DMS 273 treated with DMSO at 0.1 percent for 48 hours (cell line): Measurements from ENCODE around the gene ASPG.

Experiments
- DNase-seq: peaks from one replicate; lab custom pipeline; 2025; lab: John Stamatoyannopoulos, UW

ASPG gene

GRCh38 chr14:104136472-104137296 lies 51.2 kb downstream of the ASPG start:
- DNase-seq, result no peak

- DNase-seq, result peak; percentile 78
These were observed 52.0 kb downstream of the ASPG start for GRCh38 chr14:104137297-104138097.

GRCh38 chr14:104138098-104138717 lies 52.7 kb downstream of the ASPG start, which contains the start of gene KIF26A:
Gene KIF26A, plus strand, starts transcription at chr14:104138587. Its CDS starts 136 bp downstream, at chr14:104138723.
- DNase-seq, result peak; percentile 43

- no peak for DNase-seq
These were observed 53.4 kb downstream of the ASPG start for GRCh38 chr14:104138718-104139459.

DNA sequence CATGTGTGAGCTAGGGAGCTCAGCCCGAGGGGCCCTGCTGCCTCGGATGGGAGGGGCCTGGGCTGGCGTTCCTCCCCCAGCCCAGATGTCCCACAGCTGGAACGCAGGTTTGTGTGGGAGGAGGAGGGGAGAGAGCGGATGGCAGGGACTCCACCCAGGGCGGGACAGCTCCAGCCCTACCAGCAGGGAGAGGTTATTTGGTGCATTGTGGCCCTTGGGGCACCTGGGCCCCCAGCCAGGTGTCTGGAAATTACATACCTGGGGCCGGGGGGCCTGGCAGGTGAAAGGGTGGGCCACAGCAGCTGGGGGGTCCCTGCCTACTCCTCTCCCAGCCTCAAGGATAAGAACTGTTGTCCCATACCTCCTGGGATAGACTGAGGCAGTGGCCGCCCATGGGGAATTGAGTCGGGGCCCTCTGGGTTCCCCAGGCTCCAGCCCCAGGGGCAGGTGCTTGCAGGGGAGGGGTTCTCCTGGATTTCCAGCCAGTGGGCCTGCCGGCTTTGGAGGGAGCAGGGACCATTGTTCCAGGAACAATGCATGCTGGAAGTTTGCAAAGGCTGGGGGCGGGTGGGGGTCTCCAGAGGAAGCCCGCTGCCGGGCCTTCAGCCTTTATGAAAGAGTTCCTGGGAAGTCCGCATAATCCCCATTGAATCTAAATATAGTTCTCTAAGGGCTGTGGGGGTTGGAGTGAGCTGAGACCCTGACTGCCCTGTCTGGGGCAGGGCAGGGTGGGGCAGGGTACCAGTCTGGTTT lies 54.1 kb downstream of the ASPG start:
- no peak for DNase-seq

DNA sequence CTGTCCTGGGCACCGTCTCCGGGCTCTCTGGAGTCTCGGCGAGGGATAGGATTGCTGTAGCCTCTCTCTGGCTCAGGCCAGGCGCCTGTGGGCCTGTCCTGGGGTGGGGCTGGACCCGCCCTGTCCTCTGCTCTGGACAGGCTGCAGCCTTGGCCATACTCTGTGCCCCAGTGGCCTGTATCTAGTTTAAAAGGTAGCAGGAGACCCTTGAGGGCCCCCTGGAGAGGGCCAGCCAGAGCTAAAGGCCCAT lies 54.6 kb downstream of the ASPG start:
- DNase-seq, result no peak

GRCh38 chr14:104140463-104141331 lies 55.2 kb downstream of the ASPG start:
- DNase-seq, result no peak

- no peak for DNase-seq
These were observed 56.2 kb downstream of the ASPG start for GRCh38 chr14:104141621-104142091.

DNA sequence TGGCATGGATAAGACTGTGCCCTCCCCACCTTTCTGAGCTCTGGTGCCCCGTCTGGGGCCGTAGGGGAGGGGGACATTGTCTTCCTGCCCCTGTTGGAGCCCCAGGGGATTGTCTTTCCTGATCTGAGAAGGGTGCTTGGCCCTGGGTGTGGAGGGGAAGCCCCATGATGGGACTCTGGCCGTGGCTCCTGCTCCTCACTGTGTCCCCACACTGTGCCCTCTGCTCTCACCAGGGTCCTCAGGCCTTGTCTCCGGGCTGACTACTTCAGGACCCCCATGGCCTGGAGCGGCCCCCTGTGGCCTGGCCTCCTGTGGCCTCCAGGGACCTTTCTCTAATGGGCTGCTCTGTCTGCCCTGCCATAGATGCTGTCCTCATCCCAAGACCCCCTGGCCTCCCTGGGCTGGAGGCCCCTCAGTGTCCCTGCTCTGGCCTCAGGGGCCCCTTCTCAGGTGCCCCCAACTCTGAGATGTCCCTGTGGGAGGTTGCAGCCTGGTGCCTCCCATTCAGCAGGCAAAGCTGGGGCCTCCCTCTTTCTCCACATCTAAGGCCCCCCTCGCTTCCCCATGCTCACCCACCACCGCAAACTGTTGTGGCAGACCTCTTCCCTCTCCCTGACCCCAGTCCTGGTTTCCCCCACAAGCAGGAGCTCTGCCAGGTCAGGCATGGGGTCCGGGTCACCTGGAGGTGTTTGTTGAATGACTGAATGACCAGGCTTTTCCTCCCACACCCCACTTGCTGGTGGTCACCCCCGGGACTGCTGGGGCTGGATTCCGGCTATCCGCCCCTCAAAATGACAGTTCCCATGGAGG lies 56.8 kb downstream of the ASPG start:
- no peak for DNase-seq

- DNase-seq, result no peak
These were observed 57.5 kb downstream of the ASPG start for GRCh38 chr14:104142946-104143470.

- no peak for DNase-seq
These were observed 58.3 kb downstream of the ASPG start for GRCh38 chr14:104143521-104144452.

GRCh38 chr14:104144453-104144790 lies 58.9 kb downstream of the ASPG start:
- no peak for DNase-seq

DNA sequence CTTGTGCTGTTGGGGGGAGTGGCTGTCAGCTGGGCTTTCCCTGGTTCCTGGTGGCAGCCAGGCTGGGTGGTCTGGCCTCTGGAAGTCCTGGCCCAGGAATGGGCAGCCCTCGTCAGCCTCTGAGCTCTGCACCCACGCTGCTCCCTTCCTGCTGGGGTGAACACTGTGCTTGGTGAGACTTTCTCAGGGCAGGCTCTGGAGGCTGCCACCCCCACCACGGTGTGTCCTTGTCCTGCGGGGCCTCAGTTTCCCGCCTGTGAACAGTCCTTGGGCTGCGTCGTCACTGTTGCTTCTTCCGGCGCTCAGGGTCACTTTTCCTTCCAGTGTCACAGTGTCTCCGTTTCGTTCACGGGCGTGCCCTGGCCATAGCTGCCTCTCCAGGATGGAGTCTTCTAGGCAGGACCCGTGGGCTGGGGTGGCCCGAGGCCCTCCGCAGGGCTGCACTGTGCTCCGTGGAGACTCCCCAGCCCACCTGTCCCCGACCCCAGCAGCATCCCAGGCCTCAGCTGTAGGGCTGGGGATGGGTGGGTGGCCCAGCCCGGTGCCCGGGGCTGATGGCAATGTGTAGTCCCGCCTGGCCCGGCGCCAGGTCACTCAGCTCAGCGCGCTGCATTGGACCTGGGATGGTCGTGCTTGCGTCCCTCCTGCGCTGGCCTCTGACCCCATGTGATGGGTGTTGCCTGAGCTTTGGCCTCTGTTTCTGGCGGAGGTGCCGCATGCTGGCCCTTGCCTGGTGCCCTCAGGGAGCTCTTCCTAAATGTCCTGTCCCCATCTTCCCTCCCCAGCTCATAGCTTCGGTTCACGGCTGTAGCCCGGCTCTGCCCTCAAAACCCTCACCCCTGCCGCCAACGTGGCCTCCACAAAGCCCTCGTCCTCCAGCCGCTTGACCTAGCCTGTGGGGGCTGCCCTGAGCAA lies 59.7 kb downstream of the ASPG start:
- DNase-seq, result no peak

DNA sequence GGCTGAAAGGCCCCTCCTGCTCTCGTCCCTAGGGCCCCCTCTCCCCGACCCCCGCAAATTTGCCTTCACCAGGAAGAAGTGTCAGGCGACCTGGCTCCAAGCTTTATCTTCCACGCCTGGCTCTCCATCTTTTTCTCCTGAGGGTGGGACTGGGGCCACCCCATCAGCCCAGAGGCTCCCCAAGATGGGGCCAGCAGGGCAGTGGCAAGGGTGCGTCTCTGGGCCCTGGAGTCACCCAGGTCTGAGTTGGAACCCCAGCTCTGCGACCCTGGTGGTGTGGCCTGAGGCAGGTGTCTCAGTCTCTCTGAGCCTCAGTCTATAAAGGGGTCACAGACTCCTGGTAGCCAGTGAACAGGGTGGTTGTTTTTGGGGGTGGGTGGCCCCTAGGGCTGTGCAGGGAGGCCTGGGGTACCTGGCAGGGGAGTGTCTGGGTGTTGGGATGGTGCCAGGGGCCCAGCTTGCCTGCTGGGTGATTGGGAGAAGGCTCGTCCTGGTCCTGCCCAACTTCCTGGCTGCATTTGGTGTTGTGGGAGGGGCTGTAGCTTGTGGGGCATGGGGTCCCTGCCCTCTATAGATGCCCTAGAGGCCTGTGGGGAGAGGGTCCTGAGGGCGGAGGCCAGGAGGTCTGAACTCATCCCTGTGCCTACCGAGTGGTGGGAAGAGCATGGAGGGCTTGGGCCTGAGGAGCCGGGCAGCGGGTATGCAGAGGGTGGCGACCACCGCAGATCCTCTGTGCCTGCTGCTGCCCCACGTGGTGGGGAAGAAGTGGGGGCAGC lies 60.5 kb downstream of the ASPG start:
- no peak for DNase-seq

DNA sequence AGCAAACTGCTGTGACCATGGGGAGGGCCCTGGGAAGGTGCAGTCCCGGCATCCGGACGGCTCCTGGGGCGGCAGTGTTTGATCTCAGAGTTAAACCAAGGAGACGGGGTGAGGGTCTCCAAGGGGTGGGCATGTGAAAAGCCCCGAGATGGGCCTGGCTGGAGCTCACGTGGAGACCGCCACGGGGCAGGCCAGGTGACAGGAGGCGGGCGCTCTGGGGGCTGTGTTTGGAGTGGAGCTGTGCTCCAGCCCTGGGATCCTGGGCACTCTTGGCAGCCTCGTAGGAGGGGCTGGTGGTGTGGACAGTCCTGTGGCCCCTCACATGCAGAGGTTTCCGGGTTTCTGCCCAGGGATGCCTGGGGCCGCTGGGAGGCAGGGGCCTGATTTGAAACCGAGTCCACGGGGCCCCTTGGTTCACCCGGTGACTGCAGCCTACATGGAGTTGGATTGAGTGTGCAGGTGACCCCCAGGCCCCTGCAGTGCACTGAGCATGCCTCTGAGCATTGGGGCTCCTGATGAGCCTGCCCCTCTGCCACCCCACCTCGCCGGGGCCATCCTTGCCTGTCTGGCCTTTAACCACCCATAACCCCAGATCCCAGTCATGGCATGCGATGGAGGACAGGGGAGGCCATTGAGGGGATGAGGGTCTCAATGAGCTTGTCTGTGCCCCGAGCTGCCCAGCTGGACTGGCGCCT lies 61.3 kb downstream of the ASPG start:
- DNase-seq, result no peak
